COLO668 (cell line): ENCODE measurements around the gene TPSG1.
"Not testable (repeated sequence)": the region's sequence is repeated elsewhere in the genome, so short reads cannot be mapped to it uniquely, and the experiment has no call there.

ENCODE experiments used
- DNase-seq: peaks from one replicate; lab custom pipeline; 2025; ENCODE audit not compliant: unreplicated experiment; lab: John Stamatoyannopoulos, UW

The TPSG1 gene

GRCh38 chr16:1225051-1225451 is at the start of gene TPSG1:
TSS of gene TPSG1 (minus strand) at chr16:1225268. CDS start at chr16:1225252, 16 bp downstream.
- DNase-seq: no peak

- no peak for DNase-seq
Measured at GRCh38 chr16:1274767-1275166, 49.7 kb upstream of the TPSG1 start.

- no peak for DNase-seq
Measured at GRCh38 chr16:1273816-1274215, 48.7 kb upstream of the TPSG1 start.

- DNase-seq: peak; percentile 70
Measured at GRCh38 chr16:1272453-1273198, 47.6 kb upstream of the TPSG1 start.

- DNase-seq: peak; percentile 97
Measured at GRCh38 chr16:1271724-1272413, 46.8 kb upstream of the TPSG1 start.

GRCh38 chr16:1271380-1271723 is 46.3 kb upstream of the TPSG1 start:
- DNase-seq: no peak

- DNase-seq: not testable (repeated sequence)
Measured at GRCh38 chr16:1269418-1269817, 44.4 kb upstream of the TPSG1 start.

GRCh38 chr16:1265826-1266225 is 40.8 kb upstream of the TPSG1 start:
- no peak for DNase-seq

GRCh38 chr16:1265090-1265630 is 40.1 kb upstream of the TPSG1 start:
- DNase-seq: no peak

- no peak for DNase-seq
Measured at GRCh38 chr16:1264345-1265089, 39.4 kb upstream of the TPSG1 start.

GRCh38 chr16:1263591-1264344 is 38.7 kb upstream of the TPSG1 start:
- DNase-seq: no peak

- no peak for DNase-seq
Measured at GRCh38 chr16:1262846-1263221, 37.8 kb upstream of the TPSG1 start.

- no peak for DNase-seq
Measured at GRCh38 chr16:1262210-1262845, 37.3 kb upstream of the TPSG1 start.

- peak; percentile 93 for DNase-seq
Measured at GRCh38 chr16:1261131-1261892, 36.2 kb upstream of the TPSG1 start.

GRCh38 chr16:1260101-1260680 is 35.1 kb upstream of the TPSG1 start:
- no peak for DNase-seq

- DNase-seq: no peak
Measured at GRCh38 chr16:1259760-1260068, 34.6 kb upstream of the TPSG1 start.

- peak; percentile 64 for DNase-seq
Measured at GRCh38 chr16:1258906-1259759, 34.1 kb upstream of the TPSG1 start.

GRCh38 chr16:1258225-1258600 is 33.1 kb upstream of the TPSG1 start:
- peak; percentile 30 for DNase-seq
